Limb (tissue), 2 donors: ENCODE measurements around the gene SDC1.

Experiments
- DNase-seq, 2 donors: peaks; one replicate each; pipeline ENCODE4 v3.0.0-alpha.2; 2016; ENCODE audit errors: extremely low spot score in 2 of 2

SDC1 gene

GRCh38 chr2:20215183-20216040 lies 9.5 kb downstream of the SDC1 start:
- no peak for DNase-seq

- no peak for DNase-seq
Measured at GRCh38 chr2:20214566-20215182, 10.3 kb downstream of the SDC1 start.

- no peak for DNase-seq
Measured at GRCh38 chr2:20213651-20214565, 11.0 kb downstream of the SDC1 start.

- DNase-seq = no peak
Measured at GRCh38 chr2:20212871-20213503, 11.9 kb downstream of the SDC1 start.

- no peak for DNase-seq
Measured at GRCh38 chr2:20212459-20212870, 12.5 kb downstream of the SDC1 start.

GRCh38 chr2:20211860-20212458 lies 13.0 kb downstream of the SDC1 start:
- DNase-seq = no peak

GRCh38 chr2:20211420-20211819 lies 13.5 kb downstream of the SDC1 start:
- no peak for DNase-seq

GRCh38 chr2:20210462-20210861 lies 14.5 kb downstream of the SDC1 start:
- no peak for DNase-seq

GRCh38 chr2:20209373-20210109 lies 15.4 kb downstream of the SDC1 start:
- no peak for DNase-seq

GRCh38 chr2:20208476-20208859 lies 16.5 kb downstream of the SDC1 start:
- DNase-seq = no peak

GRCh38 chr2:20207051-20207450 lies 17.9 kb downstream of the SDC1 start:
- DNase-seq = no peak

- DNase-seq = no peak
Measured at GRCh38 chr2:20205915-20206524, 18.9 kb downstream of the SDC1 start.

GRCh38 chr2:20205069-20205468 lies 19.9 kb downstream of the SDC1 start:
- no peak for DNase-seq

GRCh38 chr2:20203521-20204225 lies 21.3 kb downstream of the SDC1 start:
- DNase-seq = no peak

GRCh38 chr2:20203072-20203471 lies 21.9 kb downstream of the SDC1 start:
- DNase-seq = no peak

GRCh38 chr2:20201671-20202070 lies 23.3 kb downstream of the SDC1 start:
- no peak for DNase-seq

GRCh38 chr2:20200697-20201555 lies 24.0 kb downstream of the SDC1 start:
- no peak for DNase-seq

- no peak for DNase-seq
Measured at GRCh38 chr2:20199633-20200270, 25.2 kb downstream of the SDC1 start.
